Measurements from ENCODE around the gene LIMCH1. TPM values are rescaled to one million over a fixed set of nuclear protein-coding genes. Genes with fewer than 3 reads are reported as not detected.

LIMCH1 gene
- polyA plus RNA-seq, 1 donor (not counting 4 experiments of a cell fraction or from before 2014, with no cell fraction given) = 1.1 TPM

DNA sequence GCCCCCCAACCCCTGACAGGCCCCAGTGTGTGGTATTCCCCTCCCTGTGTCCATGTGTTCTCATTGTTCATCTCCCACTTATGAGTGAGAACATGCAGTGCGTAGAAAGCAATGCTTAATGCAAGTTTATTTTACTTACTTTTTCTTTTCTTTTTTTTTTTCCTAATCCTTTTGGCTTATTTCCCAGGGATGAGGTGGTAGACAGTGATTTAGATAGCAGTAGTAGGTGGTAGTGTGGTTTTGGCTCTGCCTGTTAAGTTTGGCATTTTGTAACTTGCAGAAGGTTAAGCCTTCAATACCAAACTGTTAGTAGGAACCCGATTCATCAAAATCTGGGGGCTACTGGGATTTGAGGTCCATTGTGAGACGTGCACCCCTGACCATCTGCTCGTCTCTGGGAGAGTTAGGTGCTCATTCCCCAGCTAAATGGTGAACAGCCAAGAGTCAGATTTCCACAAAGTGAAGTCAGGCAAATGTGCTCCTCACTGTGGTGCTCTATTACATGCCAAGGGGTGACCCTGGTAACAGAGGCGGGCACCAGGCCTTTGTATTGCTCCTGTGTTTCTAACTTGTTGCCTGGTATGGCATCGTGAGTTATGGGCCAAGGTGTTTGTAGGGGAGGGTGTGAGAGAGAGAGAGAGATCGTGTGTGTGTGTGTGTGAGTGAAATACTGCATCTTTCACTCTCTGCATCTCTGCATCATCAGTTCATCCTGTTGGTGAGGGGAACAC, 140.3 kb downstream of the LIMCH1 start:
- Histone ChIP-seq H3K9me1 (ENCODE audit: control insufficient read depth, extremely low read depth, insufficient read depth, low read length) (no peaks in the 10 kb centered on the region), H3K4me3 (ENCODE audit: control insufficient read depth in 2 of 3, extremely low read depth in 1 of 3, insufficient read depth in 2 of 3, low read depth in 1 of 3, low read length in 3 of 3) (no peak overlapping the region), H3K9ac (ENCODE audit: control insufficient read depth, extremely low read depth, insufficient read depth, low read length) (no peak overlapping the region), H3K27ac (ENCODE audit: control insufficient read depth, insufficient read depth, low read length) (no peak overlapping the region), H2AFZ (ENCODE audit: control insufficient read depth, low read length) (no peak overlapping the region), H3K27me3 (ENCODE audit: control insufficient read depth, extremely low read depth, insufficient read depth, low read length) (no peaks in the 10 kb centered on the region), H3K4me2 (ENCODE audit: control insufficient read depth, extremely low read depth, insufficient read depth, low read depth, low read length) (no peak overlapping the region), H3K79me2 (ENCODE audit: control insufficient read depth, insufficient read depth, low read length) (no peaks in the 10 kb centered on the region), H3K4me1 (ENCODE audit: control insufficient read depth, extremely low read depth, insufficient read depth, low read length) (no peaks in the 10 kb centered on the region), H3K36me3 (ENCODE audit: control insufficient read depth in 2 of 2, extremely low read depth in 1 of 2, insufficient read depth in 2 of 2, low read length in 2 of 2) (no peaks in the 10 kb centered on the region), H4K20me1 (ENCODE audit: control insufficient read depth, extremely low read depth, insufficient read depth, low read length) (no peaks in the 10 kb centered on the region), H3K9me3 (ENCODE audit: control insufficient read depth, low read depth, low read length) (no peaks in the 10 kb centered on the region)
- dilution Hi-C loops (cut with MboI; ENCODE audit: extremely low pct_ligation_motif_present, low sequenced_read_pairs) = no loop called here
- DNase-seq (ENCODE audit: low read depth, low spot score) (no peak), FAIRE-seq (no peak)
- TF ChIP-seq, protein P1, sequence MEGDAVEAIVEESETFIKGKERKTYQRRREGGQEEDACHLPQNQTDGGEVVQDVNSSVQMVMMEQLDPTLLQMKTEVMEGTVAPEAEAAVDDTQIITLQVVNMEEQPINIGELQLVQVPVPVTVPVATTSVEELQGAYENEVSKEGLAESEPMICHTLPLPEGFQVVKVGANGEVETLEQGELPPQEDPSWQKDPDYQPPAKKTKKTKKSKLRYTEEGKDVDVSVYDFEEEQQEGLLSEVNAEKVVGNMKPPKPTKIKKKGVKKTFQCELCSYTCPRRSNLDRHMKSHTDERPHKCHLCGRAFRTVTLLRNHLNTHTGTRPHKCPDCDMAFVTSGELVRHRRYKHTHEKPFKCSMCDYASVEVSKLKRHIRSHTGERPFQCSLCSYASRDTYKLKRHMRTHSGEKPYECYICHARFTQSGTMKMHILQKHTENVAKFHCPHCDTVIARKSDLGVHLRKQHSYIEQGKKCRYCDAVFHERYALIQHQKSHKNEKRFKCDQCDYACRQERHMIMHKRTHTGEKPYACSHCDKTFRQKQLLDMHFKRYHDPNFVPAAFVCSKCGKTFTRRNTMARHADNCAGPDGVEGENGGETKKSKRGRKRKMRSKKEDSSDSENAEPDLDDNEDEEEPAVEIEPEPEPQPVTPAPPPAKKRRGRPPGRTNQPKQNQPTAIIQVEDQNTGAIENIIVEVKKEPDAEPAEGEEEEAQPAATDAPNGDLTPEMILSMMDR (optimal IDR thresholded peaks at IDR 0.05 in 1 of 3, IDR thresholded peaks at IDR 0.05 in 1 of 3, conservative IDR thresholded peaks at IDR 0.05 in 1 of 3; ENCODE audit: extremely low read depth in 1 of 3, insufficient read depth in 2 of 3, low read length in 3 of 3) = no peak
- TF ChIP-seq EZH2 (IDR thresholded peaks at IDR 0.05; ENCODE audit: low read length) = no peak

DNA sequence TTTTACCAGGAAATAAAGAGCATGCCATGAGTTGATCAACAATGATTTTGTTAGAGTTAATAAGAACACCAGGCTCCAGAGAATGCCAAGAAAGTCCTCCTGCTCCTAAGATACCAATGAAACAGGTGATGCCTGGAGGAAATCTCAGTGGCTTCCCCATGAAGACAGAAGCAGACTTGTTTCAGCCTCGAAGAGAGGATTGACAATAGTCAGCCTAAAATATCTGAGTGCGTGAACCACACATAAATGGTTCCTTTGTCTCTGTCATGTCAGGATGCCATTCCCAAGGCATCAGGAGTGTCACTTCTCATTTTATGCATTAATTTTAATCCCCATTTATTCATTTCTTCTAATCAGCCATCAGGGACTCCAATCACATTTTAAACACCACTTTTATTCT, 141.0 kb downstream of the LIMCH1 start:
- no peaks in the 10 kb centered on the region for H3K79me2 ChIP-seq (ENCODE audit: control insufficient read depth, insufficient read depth, low read length)
- H3K4me1 ChIP-seq (ENCODE audit: control insufficient read depth, extremely low read depth, insufficient read depth, low read length) = no peaks in the 10 kb centered on the region
- H3K27ac ChIP-seq (ENCODE audit: control insufficient read depth, insufficient read depth, low read length) = no peak overlapping the region
- H3K36me3 ChIP-seq (ENCODE audit: control insufficient read depth in 2 of 2, extremely low read depth in 1 of 2, insufficient read depth in 2 of 2, low read length in 2 of 2) = no peaks in the 10 kb centered on the region
- no peak for TF ChIP-seq EZH2 (IDR thresholded peaks at IDR 0.05; ENCODE audit: low read length)
- TF ChIP-seq, protein P1 (optimal IDR thresholded peaks at IDR 0.05 in 1 of 3, IDR thresholded peaks at IDR 0.05 in 1 of 3, conservative IDR thresholded peaks at IDR 0.05 in 1 of 3; ENCODE audit: extremely low read depth in 1 of 3, insufficient read depth in 2 of 3, low read length in 3 of 3) = no peak
- dilution Hi-C loops (cut with MboI; ENCODE audit: extremely low pct_ligation_motif_present, low sequenced_read_pairs) = no loop called here
- H4K20me1 ChIP-seq (ENCODE audit: control insufficient read depth, extremely low read depth, insufficient read depth, low read length) = no peaks in the 10 kb centered on the region
- H2AFZ ChIP-seq (ENCODE audit: control insufficient read depth, low read length) = no peak overlapping the region
- no peak for DNase-seq (ENCODE audit: low read depth, low spot score)
- H3K27me3 ChIP-seq (ENCODE audit: control insufficient read depth, extremely low read depth, insufficient read depth, low read length) = no peaks in the 10 kb centered on the region
- no peak overlapping the region for H3K4me3 ChIP-seq (ENCODE audit: control insufficient read depth in 2 of 3, extremely low read depth in 1 of 3, insufficient read depth in 2 of 3, low read depth in 1 of 3, low read length in 3 of 3)
- H3K9me1 ChIP-seq (ENCODE audit: control insufficient read depth, extremely low read depth, insufficient read depth, low read length) = no peaks in the 10 kb centered on the region
- H3K9me3 ChIP-seq (ENCODE audit: control insufficient read depth, low read depth, low read length) = no peaks in the 10 kb centered on the region
- no peak overlapping the region for H3K4me2 ChIP-seq (ENCODE audit: control insufficient read depth, extremely low read depth, insufficient read depth, low read depth, low read length)
- FAIRE-seq = no peak
- no peak overlapping the region for H3K9ac ChIP-seq (ENCODE audit: control insufficient read depth, extremely low read depth, insufficient read depth, low read length)

Data from keratinocyte (primary cell).